SW 1271 (cell line): Measurements from ENCODE around the gene STK11.
"Not testable (repeated sequence)": the region's sequence is repeated elsewhere in the genome, so short reads cannot be mapped to it uniquely, and the experiment has no call there.

Source experiments
- DNase-seq, 2 experiments: peaks; one replicate each; lab custom pipeline; 2025; lab: John Stamatoyannopoulos, UW

STK11 gene

GRCh38 chr19:1208830-1209229, 3.3 kb downstream of the STK11 start:
- not testable (repeated sequence) for DNase-seq

- no peak for DNase-seq
These were observed 4.6 kb downstream of the STK11 start for GRCh38 chr19:1210227-1210538.

- no peak for DNase-seq
These were observed 6.1 kb downstream of the STK11 start for GRCh38 chr19:1211494-1212234.

GRCh38 chr19:1213391-1214286, 8.1 kb downstream of the STK11 start:
- DNase-seq: no peak

GRCh38 chr19:1214299-1214861, 8.8 kb downstream of the STK11 start:
- no peak for DNase-seq

GRCh38 chr19:1214862-1215731, 9.5 kb downstream of the STK11 start:
- no peak for DNase-seq

GRCh38 chr19:1216756-1217155, 11.2 kb downstream of the STK11 start:
- DNase-seq: no peak

- DNase-seq: no peak
These were observed 11.8 kb downstream of the STK11 start for GRCh38 chr19:1217366-1217765.

- no peak for DNase-seq
These were observed 13.4 kb downstream of the STK11 start for GRCh38 chr19:1218751-1219567.

GRCh38 chr19:1219786-1220476, 14.4 kb downstream of the STK11 start:
- DNase-seq: no peak

GRCh38 chr19:1220477-1220930, 14.9 kb downstream of the STK11 start:
- DNase-seq: no peak

- no peak for DNase-seq
These were observed 15.7 kb downstream of the STK11 start for GRCh38 chr19:1220976-1221903.

- no peak for DNase-seq
These were observed 16.3 kb downstream of the STK11 start for GRCh38 chr19:1221904-1222255.

GRCh38 chr19:1222394-1222793, 16.8 kb downstream of the STK11 start:
- DNase-seq: no peak

GRCh38 chr19:1223018-1223855, 17.7 kb downstream of the STK11 start:
- DNase-seq: peak in 1 of 2 experiments; percentile 21

GRCh38 chr19:1224047-1224825, 18.7 kb downstream of the STK11 start:
- no peak for DNase-seq

- no peak for DNase-seq
These were observed 19.3 kb downstream of the STK11 start for GRCh38 chr19:1224847-1225246.
